Stimulated activated CD4-positive, alpha-beta T cell treated with anti-CD3 and anti-CD28 coated beads, Interleukin-2, amount 100 ng/mL, for 48 hours (primary cell): Measurements from ENCODE around the gene DNAJC12.
"Not testable (repeated sequence)": the region's sequence is repeated elsewhere in the genome, so short reads cannot be mapped to it uniquely, and the experiment has no call there.

Experiments
- DNase-seq, 2 donors: peaks; one replicate each; pipeline ENCODE4 v3.0.0-alpha.2; 2020

The DNAJC12 gene

DNA sequence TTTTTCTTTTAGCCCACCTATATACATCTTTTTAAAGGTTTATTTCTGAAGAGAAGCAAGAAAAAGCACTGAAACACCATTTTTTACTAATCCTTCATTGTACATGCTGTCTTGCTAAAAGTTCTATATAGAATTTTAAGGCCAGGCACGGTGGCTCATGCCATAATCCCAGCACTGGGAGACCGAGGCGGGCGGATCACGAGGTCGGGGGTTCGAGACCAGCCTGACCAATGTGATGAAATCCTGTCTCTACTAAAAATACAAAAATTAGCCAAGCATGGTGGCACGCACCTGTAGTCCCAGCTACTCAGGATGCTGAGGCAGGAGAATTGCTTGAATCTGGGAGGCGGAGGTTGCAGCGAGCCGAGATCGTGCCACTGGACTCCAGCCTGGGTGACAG is 1.5 kb upstream of the DNAJC12 start:
- not testable (repeated sequence) for DNase-seq

DNA sequence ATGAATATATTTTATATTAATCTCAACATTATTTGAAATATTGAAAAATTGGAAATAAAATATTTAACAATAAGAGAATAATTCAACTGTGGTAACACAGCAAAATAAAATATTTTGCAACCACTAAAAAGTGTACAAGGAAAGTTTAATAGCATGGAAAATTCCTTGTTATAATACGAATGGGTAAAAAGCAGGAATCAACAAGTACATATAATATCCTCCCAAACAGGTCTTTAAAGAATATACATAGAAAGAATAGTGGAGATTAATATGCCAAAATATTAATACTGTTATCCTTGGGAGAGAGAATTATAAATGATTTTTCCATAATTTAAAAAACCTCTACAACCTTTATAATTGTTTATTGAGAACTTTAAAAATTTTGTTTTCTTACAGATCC is 1.0 kb downstream of the DNAJC12 start:
- no peak for DNase-seq

DNA sequence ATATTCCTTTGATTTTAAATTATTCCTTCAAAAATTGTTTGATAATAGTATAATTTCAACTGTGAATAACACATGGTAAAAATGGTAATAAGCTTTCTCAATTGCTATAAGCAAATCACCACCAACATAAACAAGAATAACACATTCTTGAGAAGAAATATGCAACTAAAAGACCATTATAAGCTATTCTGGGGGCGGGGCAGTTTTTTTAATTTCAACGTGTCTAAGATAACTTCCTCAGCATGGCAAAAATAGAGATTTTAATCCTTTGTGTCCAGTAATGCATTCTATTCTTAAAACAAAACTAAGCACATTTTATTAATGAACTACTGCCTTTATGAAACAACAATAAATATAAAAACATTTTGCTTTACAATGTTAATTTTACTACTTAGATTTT is 1.5 kb downstream of the DNAJC12 start:
- no peak for DNase-seq

DNA sequence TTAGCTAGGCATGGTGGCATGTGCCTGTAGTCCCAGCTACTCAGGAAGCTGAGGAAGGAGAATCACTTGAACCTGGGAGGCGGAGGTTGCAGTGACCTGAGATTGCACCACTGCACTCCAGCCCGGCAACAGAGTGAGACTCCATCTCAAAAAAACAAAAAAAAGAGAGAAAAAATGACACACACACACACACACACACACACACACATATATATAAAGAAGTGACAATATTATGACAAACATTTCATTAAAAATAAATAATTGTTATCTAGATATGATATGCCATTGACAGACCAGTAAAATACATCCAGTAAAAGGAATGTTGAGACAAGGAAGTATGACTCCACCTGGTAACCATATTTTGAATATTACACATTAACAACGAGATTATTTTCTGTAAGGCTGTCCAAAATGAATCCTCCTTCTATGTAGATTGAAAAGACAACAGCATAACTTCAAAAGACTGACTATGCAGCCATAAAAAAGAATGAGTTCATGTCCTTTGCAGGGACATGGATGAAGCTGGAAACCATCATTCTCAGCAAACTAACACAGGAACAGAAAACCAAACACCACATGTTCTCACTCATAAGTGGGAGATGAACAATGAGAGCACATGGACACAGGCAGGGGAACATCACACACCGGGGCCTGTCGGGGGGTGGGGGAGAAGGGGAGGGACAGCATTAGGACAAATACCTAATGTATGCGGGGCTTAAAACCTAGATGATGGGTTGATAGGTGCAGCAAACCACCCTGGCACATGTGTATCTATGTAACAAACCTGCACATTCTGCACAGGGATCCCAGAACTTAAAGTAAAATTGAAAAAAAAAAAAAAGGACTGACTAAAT is 2.2 kb downstream of the DNAJC12 start:
- not testable (repeated sequence) for DNase-seq

DNA sequence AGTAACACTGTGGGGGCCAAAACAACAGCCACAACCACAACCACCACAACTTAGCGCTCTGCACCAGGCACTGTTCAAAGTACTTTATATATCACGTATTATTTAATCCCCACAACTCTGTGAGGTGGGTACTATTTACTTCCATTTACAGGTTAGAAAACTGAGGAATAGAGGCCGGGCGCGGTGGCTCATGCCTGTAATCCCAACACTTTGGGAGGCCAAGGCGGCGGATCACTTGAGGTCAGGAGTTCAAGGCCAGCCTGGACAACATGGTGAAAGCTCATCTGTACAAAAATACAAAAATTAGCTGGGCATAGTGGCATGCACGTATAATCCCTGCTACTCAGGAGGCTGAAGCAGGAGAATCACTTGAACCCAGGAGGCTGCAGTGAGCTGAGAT is 3.6 kb downstream of the DNAJC12 start:
- DNase-seq, result no peak

DNA sequence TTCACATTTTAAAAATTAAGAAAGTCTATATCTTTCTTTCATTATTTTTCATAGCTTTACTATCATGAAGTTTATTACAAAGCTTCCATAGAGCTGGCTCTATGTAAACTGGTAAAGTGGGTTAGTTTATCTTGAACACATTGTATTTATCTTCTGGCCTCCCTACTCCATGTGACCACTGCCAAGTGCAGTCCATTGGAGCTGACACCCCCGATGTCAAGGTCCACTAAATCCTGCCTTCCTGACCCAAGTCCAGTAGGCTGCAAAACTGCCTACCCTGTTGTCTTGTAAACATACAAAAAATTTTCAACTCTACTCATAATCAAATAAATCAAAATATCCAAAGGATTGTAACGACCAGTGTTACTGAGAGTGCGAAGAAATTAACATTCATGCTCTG is 10.2 kb downstream of the DNAJC12 start:
- DNase-seq, result no peak

DNA sequence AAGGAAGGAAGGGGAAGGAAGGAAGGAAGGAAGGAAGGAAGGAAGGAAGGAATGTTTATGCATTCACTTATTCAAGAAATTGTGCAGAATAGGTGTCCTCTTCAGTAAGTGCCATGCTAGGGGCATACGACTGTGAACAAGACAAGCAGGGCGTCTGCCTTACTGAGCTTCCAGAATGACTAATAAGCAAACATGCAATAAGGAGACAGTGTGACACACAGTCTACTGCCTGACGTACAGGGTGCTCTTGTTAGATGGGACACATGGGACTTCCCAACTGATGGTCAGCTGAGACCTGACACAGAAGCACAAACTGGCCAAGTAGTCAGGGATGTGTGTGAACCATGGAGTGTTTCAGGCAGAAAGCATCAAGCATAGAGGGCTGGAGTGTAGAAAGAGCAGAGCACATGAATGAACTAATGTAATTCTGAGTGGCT is 18.2 kb downstream of the DNAJC12 start:
- no peak for DNase-seq

DNA sequence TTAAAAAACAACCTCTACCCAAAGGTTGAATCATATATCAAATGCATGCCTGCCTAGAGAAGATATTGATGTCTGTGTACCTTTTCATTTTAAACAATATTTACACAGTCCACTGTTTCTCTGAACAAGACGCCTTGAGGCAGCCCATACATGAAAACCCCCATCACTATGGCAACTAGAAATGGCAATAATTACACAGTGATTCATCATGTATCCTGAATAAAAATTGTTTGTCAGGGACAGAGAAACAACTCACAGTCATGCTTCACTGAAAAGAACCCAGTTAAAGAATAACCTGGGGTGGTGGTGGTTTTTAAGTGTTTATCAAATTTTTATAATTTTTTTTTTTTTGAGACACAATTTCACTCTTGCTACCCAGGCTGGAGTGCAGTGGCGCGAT is 19.7 kb downstream of the DNAJC12 start:
- DNase-seq, result no peak

DNA sequence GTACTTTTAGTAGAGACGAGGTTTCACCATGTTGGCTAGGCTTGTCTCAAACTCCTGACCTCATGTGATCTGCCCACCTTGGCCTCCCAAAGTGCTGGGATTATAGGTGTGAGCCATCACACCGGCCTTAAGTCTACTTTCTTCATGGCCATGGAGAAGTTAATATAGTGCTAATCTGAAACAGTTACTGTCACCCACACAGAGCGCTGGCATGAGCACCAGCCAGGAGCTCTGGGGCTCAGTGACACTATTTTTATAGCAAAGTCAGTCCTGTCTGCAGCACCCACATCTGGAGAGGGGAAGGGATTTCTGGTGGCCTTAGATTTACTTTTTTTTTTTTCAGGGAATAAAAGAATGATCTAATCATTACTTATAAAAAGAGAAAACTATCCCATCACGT is 21.3 kb downstream of the DNAJC12 start:
- no peak for DNase-seq

DNA sequence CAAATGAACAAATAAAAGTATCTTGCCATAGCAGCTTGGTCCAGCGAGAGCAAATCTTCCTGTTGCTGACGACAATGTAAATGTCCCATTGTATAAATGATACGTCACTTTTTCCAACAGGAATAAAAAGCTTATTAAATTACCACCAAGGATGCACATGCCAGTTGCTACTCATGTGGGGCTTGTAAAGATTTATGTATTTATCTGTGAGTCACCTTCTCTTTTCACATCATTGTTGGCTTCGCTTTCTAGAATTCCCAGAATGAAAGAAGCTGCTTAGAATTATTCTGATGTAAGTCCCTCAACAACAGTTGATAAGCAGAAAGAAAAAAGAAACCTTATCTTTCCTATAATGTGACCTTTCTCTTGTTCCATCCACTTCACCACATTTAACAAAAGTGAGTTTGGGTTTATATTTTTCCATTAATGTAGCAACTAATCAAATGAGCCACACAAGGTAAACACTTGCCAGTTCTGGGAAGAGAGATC is 22.4 kb downstream of the DNAJC12 start:
- DNase-seq, result no peak

DNA sequence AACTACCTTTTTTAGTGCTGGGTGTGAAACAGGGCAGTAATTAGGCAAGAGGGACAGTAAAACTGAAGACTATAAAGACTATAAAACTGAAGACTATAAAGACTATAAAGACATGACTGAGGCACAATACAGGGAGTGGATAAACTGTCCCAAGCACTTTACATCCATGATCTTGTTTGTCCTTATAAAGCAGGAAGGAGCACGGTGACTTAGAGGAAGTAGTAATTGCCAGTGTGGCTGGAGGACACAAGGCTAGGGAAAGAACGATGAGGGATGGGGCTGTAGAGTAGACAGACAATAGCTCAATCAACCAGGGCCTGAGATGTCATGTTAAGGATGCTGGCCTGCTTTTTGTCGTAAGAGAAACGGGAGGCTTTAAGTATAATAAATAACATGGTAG is 26.0 kb downstream of the DNAJC12 start:
- DNase-seq, result no peak

DNA sequence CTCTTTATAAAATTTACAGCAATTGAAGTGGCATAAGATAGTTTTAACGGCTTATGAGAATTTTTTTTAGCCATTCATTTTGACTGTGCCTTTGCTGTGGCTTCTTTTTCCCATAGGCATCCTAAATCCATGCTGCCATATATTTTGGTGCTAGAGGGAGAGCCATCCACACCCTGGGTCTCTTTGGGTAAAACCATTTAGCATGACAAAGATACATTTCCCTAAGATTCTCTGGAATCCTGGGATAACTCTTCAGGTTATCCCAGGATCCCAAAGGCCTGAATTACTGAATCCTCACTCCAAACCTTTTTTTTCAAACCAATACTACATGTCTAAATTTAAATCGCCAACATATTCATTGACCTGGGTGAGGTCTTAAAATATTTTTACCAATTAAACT is 28.9 kb downstream of the DNAJC12 start:
- no peak for DNase-seq

DNA sequence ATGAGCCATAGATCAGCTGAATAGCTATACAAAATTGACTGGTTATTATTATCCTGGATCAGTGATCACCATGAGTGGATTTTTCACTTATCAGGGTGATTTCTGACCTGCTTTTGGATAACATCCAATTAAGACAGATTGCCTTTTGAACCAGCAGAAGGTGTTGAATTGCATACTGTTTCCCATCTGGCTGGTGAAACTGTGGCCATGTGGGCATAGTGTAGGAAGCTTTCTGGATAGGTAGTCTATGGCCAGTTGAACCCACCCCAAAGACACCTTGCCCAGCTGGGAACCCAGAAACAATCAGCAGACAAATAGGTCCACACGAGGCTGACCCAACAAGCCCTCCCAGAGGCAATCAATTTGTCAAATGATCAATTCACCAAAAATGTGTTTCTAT is 29.3 kb downstream of the DNAJC12 start:
- no peak for DNase-seq

DNA sequence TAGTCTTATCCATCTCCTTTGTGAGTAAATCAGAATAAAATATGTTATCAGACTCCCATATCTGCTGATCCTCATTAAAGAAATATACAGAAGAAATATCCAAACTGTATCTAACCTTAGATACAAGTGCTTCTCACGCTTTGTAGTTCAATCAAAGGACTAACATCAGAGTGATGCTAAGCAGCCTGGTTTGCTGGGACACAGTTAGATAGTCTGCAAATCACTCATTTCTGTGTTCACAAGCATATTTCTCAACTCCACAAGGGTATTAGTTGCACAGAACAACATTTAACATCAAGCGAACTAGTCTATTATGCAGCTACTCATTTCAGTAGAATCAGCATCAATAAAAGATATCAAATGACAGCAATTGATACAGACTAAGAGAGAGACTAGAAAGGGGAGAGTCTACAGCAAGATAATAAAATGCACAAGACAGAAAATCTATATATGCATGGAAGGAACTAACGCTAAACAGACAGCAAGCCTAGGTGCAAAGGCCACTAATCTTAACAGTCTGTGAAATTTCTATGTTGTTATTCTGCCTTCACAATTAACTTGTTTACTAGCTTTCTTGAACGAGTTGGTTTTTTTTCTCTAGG is 30.0 kb downstream of the DNAJC12 start:
- DNase-seq, result no peak

DNA sequence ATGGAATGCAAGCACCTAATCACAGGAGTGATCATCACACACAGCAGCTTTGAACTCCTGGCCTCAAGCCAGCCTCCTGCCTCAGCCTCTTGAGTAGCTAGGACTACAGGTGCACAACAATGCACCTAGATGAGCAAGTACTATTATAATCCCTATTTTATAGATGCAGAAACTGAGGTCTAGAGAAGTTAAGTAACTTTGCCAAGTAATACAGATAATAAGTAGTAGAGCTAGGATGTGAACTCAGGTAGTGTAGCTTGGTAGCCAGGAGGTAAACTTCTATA is 33.7 kb downstream of the DNAJC12 start:
- DNase-seq, result no peak

DNA sequence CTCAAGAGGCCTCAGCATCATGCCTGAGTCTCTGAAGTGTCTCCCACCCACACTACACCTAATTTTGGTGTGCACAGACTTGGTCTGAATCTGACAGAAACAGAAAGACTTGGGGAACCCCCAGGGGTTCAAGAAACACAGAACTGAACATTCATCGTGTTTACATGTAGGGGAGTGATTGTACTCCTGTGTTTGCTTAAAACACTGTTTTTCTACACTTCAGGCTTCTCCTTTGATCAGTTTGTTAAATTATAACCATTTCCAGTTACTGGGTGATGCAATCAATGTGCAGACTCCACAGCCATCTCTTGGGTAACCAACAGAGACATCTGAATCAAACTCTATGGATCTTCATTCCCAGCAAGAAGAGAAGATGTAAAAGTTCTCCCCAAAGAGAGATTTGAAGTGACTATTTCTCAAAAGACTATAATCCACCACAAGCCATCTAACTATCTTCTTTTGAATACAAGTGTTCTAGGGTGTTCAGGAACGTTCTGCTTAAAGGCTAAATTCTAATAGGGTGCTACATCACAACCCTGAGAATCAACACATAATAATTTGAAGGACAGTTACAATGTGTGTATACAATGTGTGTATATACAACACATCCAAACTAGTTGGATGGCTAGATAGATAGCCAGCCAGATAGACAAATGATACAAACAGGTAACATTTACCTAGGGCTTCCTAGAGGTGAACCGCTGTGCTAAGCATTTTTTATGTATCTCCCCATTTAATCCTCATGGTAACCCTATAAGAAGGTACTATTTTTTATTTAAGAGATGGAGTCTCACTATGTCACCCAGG is 34.2 kb downstream of the DNAJC12 start:
- DNase-seq, result no peak

DNA sequence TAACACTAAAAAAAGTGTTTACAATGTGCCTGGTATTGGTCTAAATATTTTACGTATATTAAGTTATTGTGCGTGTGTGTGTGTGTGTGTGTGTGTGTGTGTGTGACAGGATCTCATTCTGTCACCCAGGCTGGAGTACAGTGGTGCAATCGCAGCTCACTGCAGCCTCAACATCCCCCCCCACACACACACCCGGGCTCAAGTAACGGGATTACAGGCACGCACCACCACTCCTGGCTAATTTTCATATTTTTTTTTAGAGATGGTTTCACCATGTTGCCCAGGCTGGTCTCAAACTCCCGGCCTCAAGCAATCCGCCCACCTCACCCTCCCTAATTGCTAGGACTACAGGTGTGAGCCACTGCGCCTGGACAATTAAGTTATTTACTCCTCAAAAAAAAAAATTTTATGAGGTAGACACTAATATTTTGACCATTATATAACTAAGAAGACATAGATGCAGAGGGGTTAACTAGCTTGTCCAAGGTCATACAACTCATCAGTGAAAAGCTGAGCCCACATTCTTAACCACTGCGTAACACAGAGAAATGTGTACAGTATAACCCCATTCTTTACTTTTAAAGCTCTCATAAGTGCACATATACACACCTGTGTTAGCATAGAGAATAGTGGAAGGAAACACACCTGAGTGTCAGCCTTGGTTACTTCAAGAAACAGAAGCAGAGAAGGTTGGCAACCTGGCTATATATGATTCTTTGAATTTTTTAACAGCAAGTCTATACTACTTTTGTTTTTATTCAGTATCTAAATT is 35.0 kb downstream of the DNAJC12 start:
- no peak for DNase-seq

DNA sequence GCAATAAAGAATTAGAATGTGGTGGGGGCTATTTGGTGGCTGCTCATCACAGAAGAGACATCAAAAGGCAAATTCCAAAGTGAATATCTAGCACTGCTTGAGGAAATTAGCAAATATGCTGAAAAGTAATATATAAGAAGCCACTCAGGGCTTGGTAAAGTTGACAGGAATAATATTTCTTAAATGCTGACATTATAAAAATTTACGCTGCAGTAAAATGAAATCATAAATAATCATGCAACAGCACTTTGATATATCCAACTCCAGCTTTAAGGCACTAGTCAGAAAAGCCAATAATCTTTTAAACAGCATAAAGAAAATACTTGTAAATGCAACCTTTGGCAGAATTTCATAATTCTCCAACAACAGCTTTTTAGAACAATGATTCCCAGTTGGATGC is 36.9 kb downstream of the DNAJC12 start:
- DNase-seq, result no peak

DNA sequence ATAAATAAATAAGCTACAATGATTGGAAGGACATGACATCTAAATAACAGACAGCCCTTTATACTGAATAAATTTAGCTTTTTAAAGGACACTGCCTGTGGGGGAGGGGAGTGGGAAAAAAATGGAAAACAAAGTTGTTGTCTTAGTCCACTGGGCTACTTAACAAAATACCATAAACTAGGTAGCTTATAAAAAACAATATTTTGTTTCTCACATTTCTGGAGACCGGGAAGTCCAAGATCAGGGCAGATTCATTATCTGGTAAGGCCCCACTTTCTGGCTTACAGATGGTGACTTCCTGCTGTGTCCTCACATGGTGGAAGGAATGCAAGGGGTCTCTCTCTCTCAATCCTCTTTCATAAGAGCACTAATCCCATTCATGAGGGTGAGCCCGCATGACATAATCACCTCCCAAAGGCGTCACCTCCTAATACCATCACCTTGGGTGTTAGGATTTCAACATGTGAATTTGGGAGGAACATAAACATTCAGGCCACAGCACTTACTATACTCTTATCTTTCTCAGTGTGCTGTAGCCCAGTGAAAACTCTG is 43.0 kb downstream of the DNAJC12 start:
- DNase-seq, result no peak

DNA sequence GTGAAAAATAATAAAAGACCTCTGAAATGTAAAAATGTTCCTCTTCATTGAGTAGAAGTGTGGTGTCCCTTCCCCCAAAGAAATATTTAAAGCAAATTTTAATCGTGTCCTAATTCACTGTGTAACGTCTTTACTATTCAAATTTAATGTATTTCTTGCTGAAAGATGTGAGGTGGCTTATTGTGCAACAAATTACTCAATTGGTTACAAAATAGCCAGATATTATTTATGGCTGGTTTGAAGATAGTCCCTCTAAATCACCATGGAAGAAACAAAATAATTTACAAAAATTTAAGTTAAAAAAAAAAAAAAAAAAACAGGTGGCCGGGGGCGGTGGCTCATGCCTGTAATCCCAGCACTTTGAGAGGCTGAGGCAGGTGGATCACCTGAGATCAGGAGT is 43.7 kb downstream of the DNAJC12 start:
- no peak for DNase-seq

DNA sequence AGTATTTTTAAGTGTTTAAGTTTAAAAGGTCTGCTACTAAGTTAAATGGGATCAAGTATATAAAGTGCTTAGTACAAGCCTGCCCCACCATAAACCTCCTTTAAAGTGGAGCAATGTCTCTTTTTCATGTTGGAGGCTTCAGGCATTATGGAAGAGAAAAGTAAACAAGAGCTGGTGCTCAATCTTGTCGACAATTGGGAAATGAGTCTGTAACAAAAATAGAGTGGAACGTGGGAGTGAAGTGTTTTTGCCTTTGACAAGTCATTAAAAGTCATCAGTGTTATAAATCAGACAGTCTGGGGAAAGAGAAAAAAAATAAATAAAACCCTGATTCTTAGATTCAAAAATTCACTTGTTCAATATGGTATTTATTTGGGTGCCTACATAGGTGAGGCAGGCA is 44.7 kb downstream of the DNAJC12 start:
- DNase-seq, result no peak

DNA sequence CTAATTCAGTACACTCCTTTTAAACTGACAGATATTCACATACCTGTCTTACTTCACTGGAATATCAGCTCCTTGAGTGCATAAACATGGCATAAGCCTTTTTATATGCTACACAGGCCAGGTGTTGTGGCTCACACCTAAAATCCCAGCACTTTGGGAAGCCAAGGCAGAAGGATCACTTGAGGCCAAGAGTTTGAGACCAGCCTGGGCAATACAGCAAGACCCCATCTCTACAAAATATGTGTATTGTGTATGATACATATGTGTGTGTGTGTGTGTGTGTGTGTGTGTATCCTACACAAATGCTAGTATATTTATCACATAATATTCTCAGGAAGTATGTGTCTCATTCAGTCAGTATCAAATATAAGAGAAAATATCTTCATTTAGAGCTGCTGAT is 45.3 kb downstream of the DNAJC12 start:
- DNase-seq, result no peak
